Keratinocyte (primary cell): ENCODE results near the gene SLC35B2. TPM values are rescaled to one million over a fixed set of nuclear protein-coding genes. Genes with fewer than 3 reads are reported as not detected.

Source experiments
- DNase-seq: peaks from one replicate; pipeline ENCODE4 v3.0.0-alpha.2; 2011; ENCODE audit warnings: low read depth, missing footprints, low spot score
- FAIRE-seq: peaks from 2 replicates; lab custom pipeline; 2011; peaks lifted over from hg19 to GRCh38; lab: Jason Lieb, UNC
- H2AFZ ChIP-seq: 2 replicates; pipeline ENCODE4 v1.6.0; 2012; ENCODE audit warnings: low read length, control low read depth, inconsistent platforms; ENCODE audit not compliant: control insufficient read depth
- H3K27ac ChIP-seq: 2 replicates; pipeline ENCODE4 v1.5.1; 2011; ENCODE audit warnings: low read length; ENCODE audit not compliant: control insufficient read depth, insufficient read depth
- H3K27me3 ChIP-seq: 3 replicates; pipeline ENCODE4 v1.6.0; 2011; ENCODE audit warnings: low read length; ENCODE audit not compliant: control insufficient read depth, insufficient read depth; ENCODE audit errors: extremely low read depth
- H3K36me3 ChIP-seq, 2 experiments: 2 replicates in 1 of 2; 3 replicates in 1 of 2; pipeline ENCODE4 v1.5.1; 2011; ENCODE audit warnings: low read length in 2 of 2, mild to moderate bottlenecking in 1 of 2; ENCODE audit not compliant: control insufficient read depth in 2 of 2, insufficient read depth in 2 of 2; ENCODE audit errors: extremely low read depth in 1 of 2
- H3K4me1 ChIP-seq: 3 replicates; pipeline ENCODE4 v1.5.1; 2011; ENCODE audit warnings: low read length; ENCODE audit not compliant: control insufficient read depth, insufficient read depth; ENCODE audit errors: extremely low read depth
- H3K4me2 ChIP-seq: 3 replicates; pipeline ENCODE4 v1.6.0; 2011; ENCODE audit warnings: low read depth, low read length; ENCODE audit not compliant: control insufficient read depth, insufficient read depth; ENCODE audit errors: extremely low read depth
- H3K4me3 ChIP-seq, 3 experiments: fragments of 200-600 bp in 1 of 3; sonication (generic) in 1 of 3; 2 replicates in 2 of 3; 3 replicates in 1 of 3; pipeline ENCODE4 v1.5.1; 2011 to 2016; ENCODE audit warnings: low read length in 3 of 3, mild to moderate bottlenecking in 3 of 3, control low read depth in 2 of 3, inconsistent platforms in 1 of 3, low read depth in 1 of 3, mixed read lengths in 1 of 3, mixed run types in 1 of 3, moderate library complexity in 1 of 3; ENCODE audit not compliant: control insufficient read depth in 2 of 3, insufficient read depth in 2 of 3; ENCODE audit errors: extremely low read depth in 1 of 3
- H3K79me2 ChIP-seq: 2 replicates; pipeline ENCODE4 v1.6.0; 2012; ENCODE audit warnings: low read length; ENCODE audit not compliant: control insufficient read depth, insufficient read depth
- H3K9ac ChIP-seq: 3 replicates; pipeline ENCODE4 v1.6.0; 2011; ENCODE audit warnings: low read length; ENCODE audit not compliant: control insufficient read depth, insufficient read depth; ENCODE audit errors: extremely low read depth
- H3K9me1 ChIP-seq: 3 replicates; pipeline ENCODE4 v1.6.0; 2011; ENCODE audit warnings: low read length; ENCODE audit not compliant: control insufficient read depth, insufficient read depth; ENCODE audit errors: extremely low read depth
- H3K9me3 ChIP-seq: 2 replicates; pipeline ENCODE4 v1.5.1; 2012; ENCODE audit warnings: low read depth, low read length; ENCODE audit not compliant: control insufficient read depth
- H4K20me1 ChIP-seq: 3 replicates; pipeline ENCODE4 v1.6.0; 2011; ENCODE audit warnings: low read length; ENCODE audit not compliant: control insufficient read depth, insufficient read depth; ENCODE audit errors: extremely low read depth
- CTCF ChIP-seq, 3 experiments: IDR thresholded peaks in 1 of 3; conservative IDR thresholded peaks in 1 of 3; optimal IDR thresholded peaks in 1 of 3; 2 replicates in 2 of 3; 3 replicates in 1 of 3; pipeline versions ENCODE3 to v1.5.1; 2011; ENCODE audit warnings: low read length in 3 of 3, mild to moderate bottlenecking in 3 of 3, moderate library complexity in 2 of 3, control low read depth in 1 of 3, inconsistent platforms in 1 of 3; ENCODE audit not compliant: insufficient read depth in 2 of 3; ENCODE audit errors: extremely low read depth in 1 of 3
- EZH2 ChIP-seq: IDR thresholded peaks from one replicate; pipeline ENCODE4 v1.6.1; 2012; ENCODE audit warnings: inconsistent platforms, mild to moderate bottlenecking, low read length, moderate library complexity
- dilution Hi-C: fragments of 300-500 bp; cut with MboI; formaldehyde crosslinking; loops from one replicate; pipeline ENCODE4 v1.7.0; 2020; ENCODE audit warnings: low sequenced_read_pairs; ENCODE audit not compliant: extremely low pct_ligation_motif_present
- polyA plus RNA-seq, 5 experiments: library from polyadenylated mRNA; depleted of rRNA in 3 of 5; stranded (reverse) in 3 of 5; stranded (forward) in 1 of 5; unstranded in 1 of 5; fragments of >200 nt; gene quantifications; 1 replicate in 1 of 5; 2 replicates in 3 of 5; 3 replicates in 1 of 5; pipeline versions ENCODE4 v1.2.1 to v1.2.3, GENCODE V29; 2011 to 2012; ENCODE audit warnings: missing spikeins in 2 of 5, low read depth in 1 of 5, low replicate concordance in 1 of 5

The SLC35B2 gene
- polyA plus RNA-seq, 1 donor (not counting 4 experiments of a cell fraction or from before 2014, with no cell fraction given): 69.9 TPM

GRCh38 chr6:44251576-44252524 is 5.5 kb downstream of the SLC35B2 start:
- H3K4me3 ChIP-seq: no peak overlapping the region
- H4K20me1 ChIP-seq: peaks cover 84% of the 10 kb centered on the region
- H3K9ac ChIP-seq: no peak overlapping the region
- H3K79me2 ChIP-seq: peaks cover 75% of the 10 kb centered on the region
- H2AFZ ChIP-seq: no peak overlapping the region
- TF ChIP-seq EZH2 (no peak), CTCF (optimal IDR thresholded peaks at IDR 0.05 in 1 of 3, IDR thresholded peaks at IDR 0.05 in 1 of 3, conservative IDR thresholded peaks at IDR 0.05 in 1 of 3; ENCODE audit: extremely low read depth in 1 of 3, insufficient read depth in 2 of 3, low read length in 3 of 3) (no peak)
- H3K27ac ChIP-seq: no peak overlapping the region
- dilution Hi-C loops: no loop called here
- peaks cover 6% of the 10 kb centered on the region for H3K9me1 ChIP-seq
- H3K4me2 ChIP-seq: no peak overlapping the region
- FAIRE-seq (no peak), DNase-seq (no peak)
- peaks cover 48 to 69% of the 10 kb centered on the region in 2 experiments for H3K36me3 ChIP-seq
- H3K4me1 ChIP-seq: peaks cover 31% of the 10 kb centered on the region
- H3K27me3 ChIP-seq: no peaks in the 10 kb centered on the region
- no peaks in the 10 kb centered on the region for H3K9me3 ChIP-seq

GRCh38 chr6:44250718-44251123 is 6.6 kb downstream of the SLC35B2 start:
- Histone ChIP-seq H3K9me3 (no peaks in the 10 kb centered on the region), H3K9ac (no peak overlapping the region), H4K20me1 (peaks cover 76% of the 10 kb centered on the region), H3K4me1 (peaks cover 24% of the 10 kb centered on the region), H3K27me3 (no peaks in the 10 kb centered on the region), H3K4me2 (no peak overlapping the region), H3K36me3 (peaks cover 48 to 63% of the 10 kb centered on the region in 2 experiments), H3K4me3 (no peak overlapping the region), H3K9me1 (peaks cover 5% of the 10 kb centered on the region), H2AFZ (no peak overlapping the region), H3K27ac (no peak overlapping the region), H3K79me2 (peaks cover 64% of the 10 kb centered on the region)
- FAIRE-seq: no peak
- dilution Hi-C loops: no loop called here
- no peak for TF ChIP-seq EZH2
- TF ChIP-seq CTCF (optimal IDR thresholded peaks at IDR 0.05 in 1 of 3, IDR thresholded peaks at IDR 0.05 in 1 of 3, conservative IDR thresholded peaks at IDR 0.05 in 1 of 3; ENCODE audit: extremely low read depth in 1 of 3, insufficient read depth in 2 of 3, low read length in 3 of 3): no peak
- DNase-seq: no peak
